H9 (cell line): ENCODE results near the gene DAB1. TPM values are rescaled to one million over a fixed set of nuclear protein-coding genes. Genes with fewer than 3 reads are reported as not detected.

Experiments used
- DNase-seq: peaks from one replicate; pipeline ENCODE4 v3.0.0-alpha.2; 2017
- H2AFZ ChIP-seq: one replicate; pipeline ENCODE4 v1.6.1; 2013; ENCODE audit warnings: mild to moderate bottlenecking, low read length, control low read depth, moderate library complexity
- H2AK5ac ChIP-seq: 2 replicates; pipeline ENCODE4 v1.6.1; 2013; ENCODE audit warnings: low read length, control low read depth, mixed read lengths; ENCODE audit not compliant: insufficient read length
- H2BK120ac ChIP-seq: one replicate; pipeline ENCODE4 v1.6.1; 2013; ENCODE audit warnings: low read depth, mild to moderate bottlenecking, low read length, control low read depth, inconsistent platforms; ENCODE audit not compliant: poor library complexity, severe bottlenecking
- H2BK12ac ChIP-seq: 2 replicates; pipeline ENCODE4 v1.6.1; 2013; ENCODE audit warnings: low read length, control low read depth, mixed read lengths, low read depth; ENCODE audit not compliant: insufficient read length
- H2BK15ac ChIP-seq: 2 replicates; pipeline ENCODE4 v1.6.1; 2013; ENCODE audit warnings: low read depth, low read length, control low read depth
- H2BK20ac ChIP-seq: one replicate; pipeline ENCODE4 v1.6.1; 2013; ENCODE audit warnings: low read depth, mild to moderate bottlenecking, low read length, control low read depth, inconsistent platforms; ENCODE audit not compliant: poor library complexity, severe bottlenecking
- H2BK5ac ChIP-seq: 2 replicates; pipeline ENCODE4 v1.6.1; 2013; ENCODE audit warnings: low read length, control low read depth, mixed read lengths; ENCODE audit not compliant: insufficient read length
- H3K14ac ChIP-seq: 2 replicates; pipeline ENCODE4 v1.6.1; 2013; ENCODE audit warnings: low read length, control low read depth; ENCODE audit not compliant: insufficient read depth
- H3K18ac ChIP-seq: 2 replicates; pipeline ENCODE4 v1.6.1; 2013; ENCODE audit warnings: low read depth, mild to moderate bottlenecking, mixed read lengths, low read length, control low read depth; ENCODE audit not compliant: insufficient read length
- H3K23ac ChIP-seq: 2 replicates; pipeline ENCODE4 v1.6.1; 2013; ENCODE audit warnings: low read length, control low read depth, mixed read lengths, low read depth; ENCODE audit not compliant: insufficient read length
- H3K23me2 ChIP-seq: 2 replicates; pipeline ENCODE4 v1.6.1; 2013; ENCODE audit warnings: low read depth, mild to moderate bottlenecking, mixed read lengths, low read length, control low read depth; ENCODE audit not compliant: insufficient read length, poor library complexity, severe bottlenecking
- H3K27ac ChIP-seq: 2 replicates; pipeline ENCODE4 v1.5.1; 2013; ENCODE audit warnings: low read length, control low read depth, mixed read lengths, low read depth; ENCODE audit not compliant: insufficient read length
- H3K27me3 ChIP-seq: 2 replicates; pipeline ENCODE4 v1.6.1; 2013; ENCODE audit warnings: low read length, control low read depth, inconsistent platforms; ENCODE audit not compliant: insufficient read depth
- H3K4ac ChIP-seq: 2 replicates; pipeline ENCODE4 v1.6.1; 2013; ENCODE audit warnings: low read depth, mild to moderate bottlenecking, control low read depth, inconsistent platforms, low read length, moderate library complexity
- H3K4me1 ChIP-seq: 2 replicates; pipeline ENCODE4 v1.6.1; 2013; ENCODE audit warnings: low read length, control low read depth, inconsistent platforms; ENCODE audit not compliant: insufficient read depth
- H3K4me2 ChIP-seq: 2 replicates; pipeline ENCODE4 v1.6.1; 2013; ENCODE audit warnings: low read length, control low read depth, mixed read lengths; ENCODE audit not compliant: insufficient read length, insufficient read depth
- H3K56ac ChIP-seq: 2 replicates; pipeline ENCODE4 v1.6.1; 2013; ENCODE audit warnings: low read depth, mild to moderate bottlenecking, mixed read lengths, low read length, control low read depth; ENCODE audit not compliant: insufficient read length
- H3K79me1 ChIP-seq: 2 replicates; pipeline ENCODE4 v1.6.1; 2013; ENCODE audit warnings: low read depth, mild to moderate bottlenecking, moderate library complexity, low read length, control low read depth, inconsistent platforms; ENCODE audit not compliant: insufficient read depth, poor library complexity, severe bottlenecking
- H3K79me2 ChIP-seq: 2 replicates; pipeline ENCODE4 v1.6.1; 2013; ENCODE audit warnings: low read length, control low read depth, inconsistent platforms; ENCODE audit not compliant: insufficient read depth
- H3K9ac ChIP-seq: 2 replicates; pipeline ENCODE4 v1.6.1; 2013; ENCODE audit warnings: low read length, control low read depth, mixed read lengths; ENCODE audit not compliant: insufficient read length; ENCODE audit errors: extremely low read depth
- H3K9me3 ChIP-seq: one replicate; pipeline ENCODE4 v1.6.1; 2013; ENCODE audit warnings: low read depth, low read length, inconsistent platforms; ENCODE audit not compliant: control insufficient read depth
- H3T11ph ChIP-seq: one replicate; pipeline ENCODE4 v1.6.1; 2013; ENCODE audit warnings: mild to moderate bottlenecking, low read length, control low read depth, inconsistent platforms
- H4K20me1 ChIP-seq: one replicate; pipeline ENCODE4 v1.6.1; 2013; ENCODE audit not compliant: control insufficient read depth, insufficient read length, insufficient read depth
- H4K5ac ChIP-seq: 2 replicates; pipeline ENCODE4 v1.6.1; 2013; ENCODE audit warnings: low read depth, mild to moderate bottlenecking, mixed read lengths, low read length, control low read depth; ENCODE audit not compliant: insufficient read length
- H4K8ac ChIP-seq: replicated peaks from 2 replicates; pipeline ENCODE4 v1.6.1; 2013; ENCODE audit warnings: low read length, control low read depth, mixed read lengths, low read depth; ENCODE audit not compliant: insufficient read length
- H4K91ac ChIP-seq: 2 replicates; pipeline ENCODE4 v1.6.1; 2013; ENCODE audit warnings: low read depth, mild to moderate bottlenecking, moderate library complexity, mixed read lengths, low read length, control low read depth; ENCODE audit not compliant: insufficient read length
- H3K27ac Mint-ChIP-seq, 3 experiments: 2 replicates in 2 of 3; 3 replicates in 1 of 3; pipeline ENCODE4 v1.8.0; 2020 to 2021; ENCODE audit warnings: mixed read lengths in 3 of 3, mild to moderate bottlenecking in 1 of 3, moderate library complexity in 1 of 3
- H3K27me3 Mint-ChIP-seq: 2 replicates; pipeline ENCODE4 v1.8.0; 2021; ENCODE audit warnings: low read depth, mild to moderate bottlenecking, moderate library complexity, mixed read lengths
- H3K36me3 Mint-ChIP-seq, 3 experiments: 2 replicates in 2 of 3; 3 replicates in 1 of 3; pipeline ENCODE4 v1.8.0; 2020 to 2021; ENCODE audit warnings: low read depth in 3 of 3, mixed read lengths in 3 of 3; ENCODE audit not compliant: insufficient read depth in 1 of 3
- H3K4me1 Mint-ChIP-seq, 2 experiments: 2 replicates each; pipeline ENCODE4 v1.8.0; 2020; ENCODE audit warnings: mixed read lengths in 2 of 2
- H3K4me3 Mint-ChIP-seq, 2 experiments: 2 replicates in 1 of 2; 3 replicates in 1 of 2; pipeline ENCODE4 v1.8.0; 2020 to 2021; ENCODE audit warnings: mild to moderate bottlenecking in 2 of 2, mixed read lengths in 2 of 2, moderate library complexity in 1 of 2
- H3K9me3 Mint-ChIP-seq, 2 experiments: 2 replicates in 1 of 2; 3 replicates in 1 of 2; pipeline ENCODE4 v1.8.0; 2020; ENCODE audit warnings: mild to moderate bottlenecking in 2 of 2, mixed read lengths in 2 of 2, moderate library complexity in 1 of 2
- CTCF ChIP-seq: fragments of 200-600 bp; sonication (generic); conservative IDR thresholded peaks from 3 replicates; pipeline ENCODE4 v1.8.0; 2021; ENCODE audit warnings: antibody characterized with exemption, mild to moderate bottlenecking
- WGBS: extraction: QIAGEN DNeasy Blood & Tissue Kit; methylation state at CpG from one replicate; pipeline ENCODE4 v1.1.7; 2013; ENCODE audit warnings: missing lambda C conversion rate, low lambda C conversion rate, mixed read lengths; ENCODE audit not compliant: insufficient read length; ENCODE audit errors: extremely low coverage; 5-methylcytosine and 5-hydroxymethylcytosine counted together
- total RNA-seq: library from RNA; stranded (reverse); gene quantifications from 2 replicates; pipeline ENCODE4 v1.2.1, GENCODE V29; 2021

The DAB1 gene
- total RNA-seq, 1 experiment from 2014 or later, result 9.3 TPM

GRCh38 chr1:57138432-57139078, 285.3 kb downstream of the DAB1 start:
- Histone ChIP-seq H3K23me2 (no peaks in the 10 kb centered on the region), H2AFZ (no peak overlapping the region), H2BK5ac (no peak overlapping the region), H2BK12ac (no peak overlapping the region), H3K4me2 (no peak overlapping the region), H4K5ac (no peak overlapping the region), H3K4ac (no peak overlapping the region), H3K56ac (no peak overlapping the region), H4K8ac (no peak overlapping the region), H2BK20ac (no peak overlapping the region), H3K27me3 (no peaks in the 10 kb centered on the region), H3K23ac (no peak overlapping the region), H3K14ac (no peak overlapping the region), H2AK5ac (no peak overlapping the region), H3K27ac (no peak overlapping the region), H3K79me1 (no peaks in the 10 kb centered on the region), H3T11ph (no peak overlapping the region), H3K18ac (no peak overlapping the region), H3K4me1 (no peaks in the 10 kb centered on the region), H3K79me2 (no peaks in the 10 kb centered on the region), H4K20me1 (no peaks in the 10 kb centered on the region), H3K9me3 (no peaks in the 10 kb centered on the region), H2BK15ac (no peak overlapping the region), H4K91ac (no peak overlapping the region), H2BK120ac (no peak overlapping the region), H3K9ac (no peak overlapping the region)
- H3K27ac Mint-ChIP-seq, result no peak overlapping the region
- TF ChIP-seq CTCF, result no peak
- peaks cover 2% of the 10 kb centered on the region; the same call in 1 of the 2 replicates for H3K27me3 Mint-ChIP-seq
- H3K4me1 Mint-ChIP-seq, result peaks cover 0 to 5% of the 10 kb centered on the region in 2 experiments; a peak in 2 of 4 replicates
- H3K36me3 Mint-ChIP-seq, result no peaks in the 10 kb centered on the region
- no peak overlapping the region for H3K4me3 Mint-ChIP-seq
- no peaks in the 10 kb centered on the region for H3K9me3 Mint-ChIP-seq
- no peak for DNase-seq
- no CpG with 5 or more reads among the region's 2 CpGs for WGBS
